ENCODE results near the gene ZNF862. TPM values are rescaled to one million over a fixed set of nuclear protein-coding genes. Genes with fewer than 3 reads are reported as not detected.

Gene ZNF862
- total RNA-seq, 1 donor, result 8.8 TPM

GRCh38 chr7:149868623-149869290, 30.6 kb downstream of the ZNF862 start:
- TF ChIP-seq, protein P1, sequence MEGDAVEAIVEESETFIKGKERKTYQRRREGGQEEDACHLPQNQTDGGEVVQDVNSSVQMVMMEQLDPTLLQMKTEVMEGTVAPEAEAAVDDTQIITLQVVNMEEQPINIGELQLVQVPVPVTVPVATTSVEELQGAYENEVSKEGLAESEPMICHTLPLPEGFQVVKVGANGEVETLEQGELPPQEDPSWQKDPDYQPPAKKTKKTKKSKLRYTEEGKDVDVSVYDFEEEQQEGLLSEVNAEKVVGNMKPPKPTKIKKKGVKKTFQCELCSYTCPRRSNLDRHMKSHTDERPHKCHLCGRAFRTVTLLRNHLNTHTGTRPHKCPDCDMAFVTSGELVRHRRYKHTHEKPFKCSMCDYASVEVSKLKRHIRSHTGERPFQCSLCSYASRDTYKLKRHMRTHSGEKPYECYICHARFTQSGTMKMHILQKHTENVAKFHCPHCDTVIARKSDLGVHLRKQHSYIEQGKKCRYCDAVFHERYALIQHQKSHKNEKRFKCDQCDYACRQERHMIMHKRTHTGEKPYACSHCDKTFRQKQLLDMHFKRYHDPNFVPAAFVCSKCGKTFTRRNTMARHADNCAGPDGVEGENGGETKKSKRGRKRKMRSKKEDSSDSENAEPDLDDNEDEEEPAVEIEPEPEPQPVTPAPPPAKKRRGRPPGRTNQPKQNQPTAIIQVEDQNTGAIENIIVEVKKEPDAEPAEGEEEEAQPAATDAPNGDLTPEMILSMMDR (IDR thresholded peaks at IDR 0.05; ENCODE audit: insufficient read depth, low read length), result no peak
- no peak overlapping the region for H3K4me3 ChIP-seq (ENCODE audit: low read depth, low read length)
- DNase-seq (ENCODE audit: low read depth), result no peak

DNA sequence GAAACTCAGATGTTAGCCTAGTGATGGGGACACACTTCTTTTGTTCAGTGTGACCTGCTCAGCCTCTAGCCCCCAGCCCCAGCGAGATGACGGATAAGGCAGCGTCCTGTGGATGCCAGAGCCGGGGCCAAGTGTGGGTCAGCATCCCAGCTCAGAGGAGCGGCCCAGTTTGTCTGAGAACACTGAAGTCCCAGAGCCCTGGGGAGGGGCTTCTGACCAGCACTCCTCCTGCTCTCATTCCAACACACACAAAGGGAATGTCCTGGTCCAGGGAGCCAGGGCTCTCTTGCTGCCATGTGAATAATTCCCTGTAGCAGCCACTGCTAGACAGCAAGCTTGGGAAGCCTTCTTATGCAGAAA, 31.1 kb downstream of the ZNF862 start:
- H3K4me3 ChIP-seq (ENCODE audit: low read depth, low read length), result no peak overlapping the region
- no peak for DNase-seq (ENCODE audit: low read depth)
- TF ChIP-seq, protein P1 (IDR thresholded peaks at IDR 0.05; ENCODE audit: insufficient read depth, low read length), result no peak

GRCh38 chr7:149869867-149870266, 31.7 kb downstream of the ZNF862 start:
- no peak for DNase-seq (ENCODE audit: low read depth)
- H3K4me3 ChIP-seq (ENCODE audit: low read depth, low read length), result no peak overlapping the region
- TF ChIP-seq, protein P1 (IDR thresholded peaks at IDR 0.05; ENCODE audit: insufficient read depth, low read length), result no peak

GRCh38 chr7:149870274-149870673, 32.1 kb downstream of the ZNF862 start:
- TF ChIP-seq, protein P1 (IDR thresholded peaks at IDR 0.05; ENCODE audit: insufficient read depth, low read length), result no peak
- no peak overlapping the region for H3K4me3 ChIP-seq (ENCODE audit: low read depth, low read length)
- no peak for DNase-seq (ENCODE audit: low read depth)

GRCh38 chr7:149870701-149871483, 32.7 kb downstream of the ZNF862 start:
- no peak for DNase-seq (ENCODE audit: low read depth)
- TF ChIP-seq, protein P1 (IDR thresholded peaks at IDR 0.05; ENCODE audit: insufficient read depth, low read length), result no peak

DNA sequence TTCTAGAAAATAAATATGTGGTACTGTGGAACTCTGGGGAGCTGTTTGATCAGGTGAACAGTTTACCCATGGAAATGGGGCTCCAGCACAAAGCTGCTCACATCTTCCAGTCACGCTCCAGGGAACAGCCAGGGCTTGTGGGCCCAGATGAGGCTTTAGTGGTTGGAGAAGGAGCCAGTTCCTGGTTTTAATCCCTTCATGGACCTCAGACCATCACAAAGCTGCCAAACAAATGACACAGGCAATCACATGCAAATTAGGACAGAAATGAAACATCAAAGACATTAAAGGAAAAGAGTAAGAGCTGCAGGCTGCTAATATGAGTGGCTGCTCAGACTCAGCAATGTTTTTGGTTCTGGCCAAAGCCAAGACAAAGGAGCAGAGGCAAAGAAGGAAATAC, 33.4 kb downstream of the ZNF862 start:
- DNase-seq (ENCODE audit: low read depth), result no peak
- TF ChIP-seq, protein P1 (IDR thresholded peaks at IDR 0.05; ENCODE audit: insufficient read depth, low read length), result no peak
- no peak overlapping the region for H3K4me3 ChIP-seq (ENCODE audit: low read depth, low read length)

More at GRCh38 chr7:149870701-149871483, 32.7 kb downstream of the ZNF862 start:
- no peak overlapping the region for H3K4me3 ChIP-seq (ENCODE audit: low read depth, low read length)

Data from fibroblast of the aortic adventitia (primary cell).